Mucosa of descending colon (tissue), 3 donors: ENCODE data around the gene PTPRN2. TPM values are rescaled to one million over a fixed set of nuclear protein-coding genes. Genes with fewer than 3 reads are reported as not detected.

Experiments
- ATAC-seq: fragments of 200-7000 bp; cut with Tn5 transposase; one replicate; pipeline ENCODE4 v1.9.1; 2020; ENCODE audit warnings: mild to moderate bottlenecking, moderate library complexity
- DNase-seq, 3 donors: peaks; one replicate each; pipeline ENCODE4 v3.0.0-alpha.2; 2020
- H3K36me3 ChIP-seq: fragments of 200-600 bp; one replicate; pipeline ENCODE4 v1.8.0; 2021; ENCODE audit warnings: low read depth, mild to moderate bottlenecking
- H3K4me1 ChIP-seq: fragments of 200-600 bp; one replicate; pipeline ENCODE4 v1.8.0; 2021; ENCODE audit warnings: low read depth, mild to moderate bottlenecking
- H3K4me3 ChIP-seq: fragments of 200-600 bp; one replicate; pipeline ENCODE4 v1.8.0; 2021; ENCODE audit warnings: mild to moderate bottlenecking
- H3K9me3 ChIP-seq: fragments of 200-600 bp; one replicate; pipeline ENCODE4 v1.8.0; 2021; ENCODE audit warnings: mild to moderate bottlenecking
- CTCF ChIP-seq: fragments of 200-600 bp; IDR thresholded peaks from one replicate; pipeline ENCODE4 v1.8.0; 2022; ENCODE audit warnings: antibody characterized with exemption, mild to moderate bottlenecking
- intact Hi-C, 2 donors: fragments of 100-400 bp; cut with DNase I in 1 of 2; cut with micrococcal nuclease in 1 of 2; formaldehyde crosslinking; loops; one replicate each; pipeline versions ENCODE4 v1.11.0 to v1.11.1; 2022; cut with DNase I, micrococcal nuclease
- total RNA-seq, 3 donors: library from RNA; stranded (reverse); fragmentation: NEBNext Ultra II Directional in 2 of 3; extraction: Animal tissue kit (Norgen Biotek cat#: 25700) in 2 of 3; gene quantifications; one replicate each; pipeline versions ENCODE4 v1.2.1 to v1.2.4, GENCODE V29; 2021 to 2023
- donor health status: DM: no; HTN: no; CAD: no; lungs with moderate emphysema.
- donor health status: DM: no; HTN: no; CAD: no.
- donor health status: DM: no; HTN: yes; CAD: no.

PTPRN2 gene
- total RNA-seq, 3 donors from 2014 or later, result 12.5 to 28.0 (median 26.2) TPM

GRCh38 chr7:158620839-158621441 lies 33.3 kb upstream of the PTPRN2 start:
- Histone ChIP-seq H3K4me1 (no peaks in the 10 kb centered on the region), H3K4me3 (no peak overlapping the region), H3K36me3 (no peaks in the 10 kb centered on the region), H3K9me3 (no peaks in the 10 kb centered on the region)
- ATAC-seq (no peak), DNase-seq (no peak)
- intact Hi-C loops, result no loop called here
- TF ChIP-seq CTCF, result no peak

DNA sequence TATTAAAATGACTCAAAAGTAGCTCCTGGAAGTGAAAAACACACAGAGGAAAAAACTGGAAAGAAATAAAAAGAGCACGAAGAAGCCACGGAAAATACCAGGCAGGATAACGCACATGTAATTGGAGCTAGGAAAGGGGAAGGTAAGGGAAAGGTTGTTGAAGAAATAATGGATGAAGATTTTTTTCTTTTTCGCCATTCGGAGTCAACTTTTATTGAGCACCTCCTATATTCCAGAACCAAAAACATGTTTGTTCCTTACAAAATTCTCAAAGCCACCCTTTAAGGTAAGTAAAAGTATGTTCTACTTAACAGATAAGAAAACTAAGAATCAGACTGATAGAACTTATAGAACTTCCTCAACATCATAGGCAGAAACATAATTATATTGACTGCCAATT lies 32.8 kb upstream of the PTPRN2 start:
- DNase-seq (no peak), ATAC-seq (no peak)
- no peaks in the 10 kb centered on the region for H3K9me3 ChIP-seq
- TF ChIP-seq CTCF, result no peak
- H3K4me1 ChIP-seq, result no peaks in the 10 kb centered on the region
- intact Hi-C loops, result no loop called here
- no peak overlapping the region for H3K4me3 ChIP-seq
- no peaks in the 10 kb centered on the region for H3K36me3 ChIP-seq

DNA sequence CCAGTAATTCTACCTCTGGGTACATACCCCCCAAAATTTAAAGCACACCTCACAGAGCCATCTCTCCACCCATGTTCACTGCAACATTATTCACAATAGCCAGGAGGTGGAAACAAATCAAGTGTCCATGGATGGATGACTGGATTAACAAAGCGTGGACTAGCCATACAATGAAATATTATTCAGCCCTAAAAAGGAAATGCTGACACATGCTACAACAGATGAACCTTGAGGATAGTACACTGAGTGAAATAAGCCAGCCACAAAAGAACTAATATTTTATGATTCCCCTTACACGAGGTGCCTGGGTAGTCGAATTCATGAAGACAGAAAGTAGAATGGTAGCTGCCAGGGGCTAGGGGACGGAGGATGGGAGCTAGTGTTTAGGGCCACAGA lies 31.1 kb upstream of the PTPRN2 start:
- DNase-seq (no peak), ATAC-seq (no peak)
- no peak overlapping the region for H3K4me3 ChIP-seq
- no peaks in the 10 kb centered on the region for H3K4me1 ChIP-seq
- TF ChIP-seq CTCF, result no peak
- no peaks in the 10 kb centered on the region for H3K9me3 ChIP-seq
- intact Hi-C loops, result no loop called here
- no peaks in the 10 kb centered on the region for H3K36me3 ChIP-seq

GRCh38 chr7:158617737-158618128 lies 30.1 kb upstream of the PTPRN2 start:
- H3K4me1 ChIP-seq, result no peaks in the 10 kb centered on the region
- intact Hi-C loops, result no loop called here
- DNase-seq, result no peak
- no peak overlapping the region for H3K4me3 ChIP-seq
- no peak for TF ChIP-seq CTCF
- ATAC-seq, result no peak
- H3K9me3 ChIP-seq, result no peaks in the 10 kb centered on the region
- H3K36me3 ChIP-seq, result no peaks in the 10 kb centered on the region

GRCh38 chr7:158616050-158616449 lies 28.4 kb upstream of the PTPRN2 start:
- Histone ChIP-seq H3K9me3 (no peaks in the 10 kb centered on the region), H3K4me1 (no peaks in the 10 kb centered on the region), H3K4me3 (no peak overlapping the region), H3K36me3 (no peaks in the 10 kb centered on the region)
- intact Hi-C loops, result no loop called here
- no peak for TF ChIP-seq CTCF
- DNase-seq (no peak), ATAC-seq (no peak)

DNA sequence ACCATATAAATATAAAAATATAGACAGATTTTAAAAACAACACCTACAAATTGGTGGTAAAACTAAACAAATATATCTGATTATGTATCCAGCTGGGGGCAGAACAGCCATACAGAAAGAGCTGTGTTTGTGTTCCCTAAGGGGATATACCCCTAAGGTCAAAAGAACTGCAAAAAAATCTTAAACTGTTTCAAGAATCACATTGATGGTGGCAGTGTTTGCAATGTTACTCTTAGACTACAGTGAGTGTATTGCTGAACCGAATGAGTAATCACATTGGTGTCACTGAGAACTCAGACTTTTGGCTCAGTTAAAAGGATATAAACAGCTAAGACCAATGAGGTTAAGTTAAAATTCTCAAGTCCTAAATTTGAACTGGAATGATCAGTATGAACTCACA lies 27.1 kb upstream of the PTPRN2 start:
- intact Hi-C loops, result no loop called here
- no peaks in the 10 kb centered on the region for H3K4me1 ChIP-seq
- ATAC-seq (no peak), DNase-seq (no peak)
- H3K4me3 ChIP-seq, result no peak overlapping the region
- no peak for TF ChIP-seq CTCF
- H3K9me3 ChIP-seq, result no peaks in the 10 kb centered on the region
- no peaks in the 10 kb centered on the region for H3K36me3 ChIP-seq
